HG03432 (cell line): ENCODE measurements around the gene TRAPPC3.

ENCODE experiments used
- ATAC-seq: cut with Tn5 transposase; IDR thresholded peaks from one replicate; pipeline ENCODE4 v1.9.1; 2021; ENCODE audit warnings: mild to moderate bottlenecking, moderate library complexity; ENCODE audit not compliant: unreplicated experiment

The TRAPPC3 gene

DNA sequence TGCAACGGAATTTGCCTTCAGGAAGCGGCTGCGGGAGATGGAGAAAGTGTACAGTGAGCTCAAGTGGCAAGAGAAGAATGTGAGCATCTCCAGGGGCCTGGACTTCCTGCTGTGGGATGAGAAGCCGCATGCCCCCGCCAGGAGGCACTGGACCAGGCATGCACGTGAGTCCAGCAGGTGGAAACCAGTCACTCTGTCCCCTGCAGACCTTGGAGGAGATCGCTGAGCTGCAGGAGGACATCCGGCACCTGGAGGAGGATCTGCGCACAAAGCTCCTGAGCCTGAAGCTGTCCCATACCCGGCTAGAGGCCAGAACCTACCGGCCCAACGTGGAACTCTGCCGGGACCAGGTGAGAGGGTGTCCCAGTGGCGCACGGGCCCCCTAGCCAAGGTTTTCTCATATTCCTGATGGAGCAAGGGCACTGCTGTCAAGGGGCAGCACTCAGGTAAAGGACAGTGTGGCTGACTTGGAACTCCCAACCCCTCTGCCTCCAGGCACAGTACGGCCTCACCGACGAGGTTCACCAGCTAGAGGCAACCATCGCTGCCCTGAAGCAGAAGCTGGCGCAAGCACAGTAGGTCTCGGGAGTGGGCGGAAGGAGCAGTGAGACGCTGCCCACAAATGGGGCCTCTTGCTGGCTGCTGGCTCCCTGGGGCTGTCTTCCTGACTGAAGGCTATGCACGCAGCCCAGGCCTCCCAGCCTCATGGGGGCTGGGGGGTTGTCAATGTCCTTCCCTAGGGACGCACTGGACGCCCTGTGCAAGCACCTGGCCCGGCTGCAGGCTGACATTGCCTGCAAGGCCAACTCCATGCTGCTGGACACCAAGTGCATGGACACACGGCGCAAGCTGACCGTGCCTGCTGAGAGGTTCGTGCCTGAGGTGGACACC, 61.8 kb downstream of the TRAPPC3 start:
- ATAC-seq, result no peak
